Right lobe of liver (tissue), 6 donors: ENCODE results near the gene BOD1. TPM values are rescaled to one million over a fixed set of nuclear protein-coding genes. Genes with fewer than 3 reads are reported as not detected.
A peak's percentile ranks its signal among the peaks of the same experiment; 100 is the strongest.

Source experiments
- ATAC-seq, 4 donors: fragments of 200-7000 bp; cut with Tn5 transposase; one replicate each; pipeline ENCODE4 v1.9.1; 2020; ENCODE audit warnings: mild to moderate bottlenecking in 4 of 4, moderate library complexity in 4 of 4
- DNase-seq, 3 donors: peaks; one replicate each; pipeline ENCODE4 v3.0.0-alpha.2; 2020
- H3K27ac ChIP-seq, 3 donors: fragments of 200-600 bp; one replicate each; pipeline ENCODE4 v1.8.0; 2022
- H3K27me3 ChIP-seq, 2 donors: fragments of 200-600 bp; one replicate each; pipeline ENCODE4 v1.8.0; 2022
- H3K36me3 ChIP-seq, 4 donors: fragments of 200-600 bp; sonication (generic) in 1 of 4; one replicate each; pipeline versions ENCODE4 v1.5.1 to v1.8.0; 2017 to 2022; ENCODE audit warnings: control low read depth in 1 of 4
- H3K4me1 ChIP-seq, 4 donors: fragments of 200-600 bp; sonication (generic) in 1 of 4; one replicate each; pipeline versions ENCODE4 v1.5.1 to v1.8.0; 2017 to 2022; ENCODE audit warnings: control low read depth in 1 of 4
- H3K4me3 ChIP-seq, 3 donors: fragments of 200-600 bp; one replicate each; pipeline ENCODE4 v1.8.0; 2022
- H3K9me3 ChIP-seq, 4 donors: fragments of 200-600 bp; sonication (generic) in 1 of 4; one replicate each; pipeline versions ENCODE4 v1.5.1 to v1.8.0; 2017 to 2022; ENCODE audit warnings: control low read depth in 1 of 4
- POLR2A ChIP-seq: fragments of 450-650 bp; IDR thresholded peaks from one replicate; pipeline ENCODE4 v1.6.1; 2017; ENCODE audit warnings: antibody characterized with exemption, mild to moderate bottlenecking
- WGBS: methylation state at CpG from one replicate; pipeline ENCODE4 v1.1.6; 2018; ENCODE audit warnings: low coverage, low lambda C conversion rate; ENCODE audit not compliant: insufficient coverage; ENCODE audit errors: missing lambda C conversion rate; 5-methylcytosine and 5-hydroxymethylcytosine counted together
- intact Hi-C, 2 donors: fragments of 100-400 bp; cut with DNase I; formaldehyde crosslinking; loops; one replicate each; pipeline versions ENCODE4 v1.11.2 to v1.14.1; 2022
- total RNA-seq, 6 experiments: library from RNA; depleted of rRNA in 2 of 6; stranded (reverse); fragments of >200 nt in 2 of 6; fragmentation: NEBNext Ultra II Directional in 3 of 6; extraction: Animal tissue kit (Norgen Biotek cat#: 25700) in 3 of 6; gene quantifications; one replicate each; pipeline versions ENCODE4 v1.1.0 to v1.2.4, GENCODE V29; 2016 to 2023
- TF ChIP-seq, protein P1 (sequence below), 4 donors: fragments of 200-600 bp in 3 of 4; fragments of 450-650 bp in 1 of 4; IDR thresholded peaks; one replicate each; pipeline versions ENCODE4 v1.5.1 to v1.8.0; 2016 to 2022; ENCODE audit warnings: antibody characterized with exemption in 4 of 4, mild to moderate bottlenecking in 2 of 4
- donor health status: DM: no; HTN: yes; CAD: no.
- donor health status: DM: no; HTN: no; CAD: no.
- donor health status: DM: no; HTN: no; CAD: no.
- donor health status: DM: no; HTN: yes; CAD: no.
- donor health status: DM: no; HTN: yes; CAD: no.

Gene BOD1
- total RNA-seq, 6 experiments from 2014 or later = 15.3 to 24.3 (median 19.2) TPM

DNA sequence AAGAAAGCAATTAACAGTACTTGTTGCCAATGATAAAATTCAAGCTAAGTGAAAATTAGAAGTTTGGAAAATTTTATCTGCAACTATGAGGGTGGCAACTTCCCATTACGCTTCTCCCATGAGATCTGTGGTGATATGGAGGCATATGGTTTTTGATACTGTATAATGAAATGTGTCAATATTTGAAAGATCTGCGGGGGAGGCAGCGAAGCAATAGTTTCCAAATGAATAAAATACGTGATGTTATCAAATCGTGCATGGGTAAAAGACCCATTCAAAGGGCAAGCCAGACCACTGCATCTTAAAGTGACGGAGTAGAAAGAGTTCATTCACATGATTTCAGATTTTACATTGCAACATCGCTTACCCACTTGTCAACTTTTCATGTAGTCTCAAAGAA, 20.9 kb upstream of the BOD1 start:
- H3K27ac ChIP-seq = no peak overlapping the region
- ATAC-seq (no peak), DNase-seq (no peak)
- no peak overlapping the region for H3K4me3 ChIP-seq
- no peaks in the 10 kb centered on the region for H3K27me3 ChIP-seq
- TF ChIP-seq, protein P1, sequence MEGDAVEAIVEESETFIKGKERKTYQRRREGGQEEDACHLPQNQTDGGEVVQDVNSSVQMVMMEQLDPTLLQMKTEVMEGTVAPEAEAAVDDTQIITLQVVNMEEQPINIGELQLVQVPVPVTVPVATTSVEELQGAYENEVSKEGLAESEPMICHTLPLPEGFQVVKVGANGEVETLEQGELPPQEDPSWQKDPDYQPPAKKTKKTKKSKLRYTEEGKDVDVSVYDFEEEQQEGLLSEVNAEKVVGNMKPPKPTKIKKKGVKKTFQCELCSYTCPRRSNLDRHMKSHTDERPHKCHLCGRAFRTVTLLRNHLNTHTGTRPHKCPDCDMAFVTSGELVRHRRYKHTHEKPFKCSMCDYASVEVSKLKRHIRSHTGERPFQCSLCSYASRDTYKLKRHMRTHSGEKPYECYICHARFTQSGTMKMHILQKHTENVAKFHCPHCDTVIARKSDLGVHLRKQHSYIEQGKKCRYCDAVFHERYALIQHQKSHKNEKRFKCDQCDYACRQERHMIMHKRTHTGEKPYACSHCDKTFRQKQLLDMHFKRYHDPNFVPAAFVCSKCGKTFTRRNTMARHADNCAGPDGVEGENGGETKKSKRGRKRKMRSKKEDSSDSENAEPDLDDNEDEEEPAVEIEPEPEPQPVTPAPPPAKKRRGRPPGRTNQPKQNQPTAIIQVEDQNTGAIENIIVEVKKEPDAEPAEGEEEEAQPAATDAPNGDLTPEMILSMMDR (IDR thresholded peaks at IDR 0.05) = no peak
- no peak for TF ChIP-seq POLR2A
- 76% methylated on average over 7 of the region's 7 CpGs for WGBS
- H3K9me3 ChIP-seq = no peaks in the 10 kb centered on the region
- intact Hi-C loops = no loop called here
- no peaks in the 10 kb centered on the region for H3K36me3 ChIP-seq
- peaks cover 0 to 12% (median 6%) of the 10 kb centered on the region in 4 donors for H3K4me1 ChIP-seq

DNA sequence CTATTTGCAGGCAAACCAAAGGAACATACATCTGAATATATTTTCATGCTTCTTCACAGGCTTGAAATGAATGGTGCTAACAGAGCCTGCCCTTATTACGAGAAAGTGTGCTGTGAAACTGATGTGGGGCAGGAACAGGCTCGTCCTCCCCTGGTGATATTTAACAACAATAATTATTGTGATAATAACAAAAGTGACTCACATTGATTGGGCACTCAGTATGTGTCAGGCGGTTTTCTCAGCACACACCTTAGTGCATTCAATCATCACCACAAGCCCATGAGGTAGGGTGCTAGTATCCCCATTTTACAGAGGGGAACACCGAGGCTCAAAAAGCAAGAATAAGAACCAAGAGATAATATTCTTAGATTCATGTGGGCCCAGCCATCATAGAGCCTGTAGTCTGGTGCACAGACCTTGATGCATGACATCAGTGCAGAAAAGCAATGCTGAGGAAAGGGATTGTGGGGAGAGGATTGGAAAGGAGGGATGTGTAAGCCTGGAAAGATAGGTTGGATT, 18.1 kb upstream of the BOD1 start:
- ATAC-seq (no peak), DNase-seq (peak in 1 of 3 donors; percentile 3)
- H3K36me3 ChIP-seq = no peaks in the 10 kb centered on the region
- H3K27ac ChIP-seq = no peak overlapping the region
- H3K4me3 ChIP-seq = no peak overlapping the region
- intact Hi-C loops = no loop called here
- TF ChIP-seq, protein P1 (IDR thresholded peaks at IDR 0.05) = no peak
- TF ChIP-seq POLR2A = no peak
- 84% methylated on average over 4 of the region's 4 CpGs for WGBS
- no peaks in the 10 kb centered on the region for H3K9me3 ChIP-seq
- no peaks in the 10 kb centered on the region for H3K4me1 ChIP-seq
- H3K27me3 ChIP-seq = no peaks in the 10 kb centered on the region

DNA sequence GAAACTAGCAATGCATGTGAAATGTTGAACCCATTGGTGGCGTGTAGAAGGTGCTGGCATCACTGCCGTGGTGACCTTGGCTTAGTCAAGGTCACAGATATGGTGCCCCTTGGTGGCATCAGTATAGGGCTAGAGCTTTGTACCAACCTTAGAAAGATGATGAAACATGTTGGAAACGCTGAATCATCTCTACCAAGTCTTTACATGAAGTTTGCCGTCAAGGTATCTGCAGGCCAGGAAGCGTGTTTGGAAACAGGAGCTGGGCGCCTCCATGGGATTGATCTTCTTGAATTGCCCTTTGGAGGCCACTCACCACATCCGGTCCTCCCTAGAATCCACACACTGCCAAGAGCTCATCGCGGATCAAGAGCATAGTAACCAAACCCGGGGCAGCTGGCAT, 16.9 kb upstream of the BOD1 start:
- intact Hi-C loops = no loop called here
- WGBS = 64% methylated on average over 7 of the region's 10 CpGs

DNA sequence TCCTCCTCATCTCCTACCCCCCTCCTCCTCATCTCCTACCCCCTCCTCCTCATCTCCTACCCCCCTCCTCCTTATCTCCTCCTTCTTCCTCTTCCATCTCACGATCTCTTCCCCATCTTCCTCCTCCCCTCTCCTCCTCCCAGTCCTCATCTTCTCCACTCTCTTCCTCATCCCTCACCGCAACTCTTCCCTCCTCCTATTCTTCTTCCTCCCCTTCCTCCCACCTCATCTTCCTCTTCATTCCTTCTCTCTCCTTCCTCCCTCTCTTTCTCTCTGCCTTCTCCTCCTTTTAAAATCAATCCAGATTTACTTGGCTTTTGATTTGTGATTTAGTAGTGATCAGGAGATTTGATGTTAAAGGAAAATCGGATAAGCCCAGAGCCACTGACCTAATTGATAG, 15.0 kb upstream of the BOD1 start:
- WGBS = 68% methylated on average over 3 of the region's 3 CpGs
- no peaks in the 10 kb centered on the region for H3K36me3 ChIP-seq
- no peaks in the 10 kb centered on the region for H3K9me3 ChIP-seq
- no peak overlapping the region for H3K27ac ChIP-seq
- DNase-seq (no peak), ATAC-seq (no peak)
- intact Hi-C loops = no loop called here
- TF ChIP-seq, protein P1 (IDR thresholded peaks at IDR 0.05) = no peak
- TF ChIP-seq POLR2A = no peak
- peaks cover 0 to 18% (median 4%) of the 10 kb centered on the region in 4 donors for H3K4me1 ChIP-seq
- no peaks in the 10 kb centered on the region for H3K27me3 ChIP-seq
- no peak overlapping the region for H3K4me3 ChIP-seq

More for the DNA sequence above, 16.9 kb upstream of the BOD1 start:
- Histone ChIP-seq H3K9me3 (no peaks in the 10 kb centered on the region), H3K27ac (no peak overlapping the region), H3K4me1 (peaks cover 0 to 8% (median 3%) of the 10 kb centered on the region in 4 donors), H3K4me3 (no peak overlapping the region), H3K27me3 (no peaks in the 10 kb centered on the region), H3K36me3 (no peaks in the 10 kb centered on the region)
- TF ChIP-seq, protein P1 (IDR thresholded peaks at IDR 0.05) = no peak
- TF ChIP-seq POLR2A = no peak
- DNase-seq = peak in 1 of 3 donors; percentile 35
- no peak for ATAC-seq
